ENCODE measurements around the gene PURB.

DNA sequence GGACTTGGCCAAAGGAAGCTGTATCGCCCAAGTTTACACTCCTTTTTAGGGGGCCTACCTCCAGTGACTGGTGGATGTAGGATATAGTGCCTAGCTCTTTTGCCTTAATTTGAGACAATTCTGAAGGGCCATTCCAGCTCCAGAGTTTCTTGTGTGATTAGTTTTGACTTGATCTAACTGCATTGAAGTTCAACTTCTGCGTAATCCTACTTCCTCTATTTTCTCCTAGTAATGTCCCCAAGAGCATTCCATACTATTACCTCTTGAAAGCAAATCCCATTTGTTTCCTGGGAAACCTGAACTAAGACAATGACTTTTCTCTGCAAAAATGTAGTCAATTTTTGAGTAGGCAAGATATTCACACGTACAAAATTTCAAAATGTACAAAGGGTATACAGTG is 32.7 kb downstream of the PURB start:
- no peak for TF ChIP-seq EZH2 (IDR thresholded peaks at IDR 0.05; ENCODE audit: borderline replicate concordance, low read length)
- TF ChIP-seq, protein P1, sequence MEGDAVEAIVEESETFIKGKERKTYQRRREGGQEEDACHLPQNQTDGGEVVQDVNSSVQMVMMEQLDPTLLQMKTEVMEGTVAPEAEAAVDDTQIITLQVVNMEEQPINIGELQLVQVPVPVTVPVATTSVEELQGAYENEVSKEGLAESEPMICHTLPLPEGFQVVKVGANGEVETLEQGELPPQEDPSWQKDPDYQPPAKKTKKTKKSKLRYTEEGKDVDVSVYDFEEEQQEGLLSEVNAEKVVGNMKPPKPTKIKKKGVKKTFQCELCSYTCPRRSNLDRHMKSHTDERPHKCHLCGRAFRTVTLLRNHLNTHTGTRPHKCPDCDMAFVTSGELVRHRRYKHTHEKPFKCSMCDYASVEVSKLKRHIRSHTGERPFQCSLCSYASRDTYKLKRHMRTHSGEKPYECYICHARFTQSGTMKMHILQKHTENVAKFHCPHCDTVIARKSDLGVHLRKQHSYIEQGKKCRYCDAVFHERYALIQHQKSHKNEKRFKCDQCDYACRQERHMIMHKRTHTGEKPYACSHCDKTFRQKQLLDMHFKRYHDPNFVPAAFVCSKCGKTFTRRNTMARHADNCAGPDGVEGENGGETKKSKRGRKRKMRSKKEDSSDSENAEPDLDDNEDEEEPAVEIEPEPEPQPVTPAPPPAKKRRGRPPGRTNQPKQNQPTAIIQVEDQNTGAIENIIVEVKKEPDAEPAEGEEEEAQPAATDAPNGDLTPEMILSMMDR (conservative IDR thresholded peaks at IDR 0.05 in 1 of 2, IDR thresholded peaks at IDR 0.05 in 1 of 2; ENCODE audit: extremely low read depth in 1 of 2, insufficient read depth in 1 of 2, low read depth in 1 of 2, low read length in 2 of 2): no peak
